Stimulated activated naive CD8-positive, alpha-beta T cell treated with anti-CD3 and anti-CD28 coated beads, Interleukin-15, Interleukin-2, amounts not matched to agents 100 ng/mL and 50 ng/mL, for 24 hours (primary cell): Measurements from ENCODE around the gene LIPC.

ENCODE experiments used
- H3K27ac Mint-ChIP-seq: one replicate; pipeline ENCODE4 v1.8.0; 2021; ENCODE audit warnings: mild to moderate bottlenecking, mixed read lengths
- H3K27me3 Mint-ChIP-seq: one replicate; pipeline ENCODE4 v1.8.0; 2021; ENCODE audit warnings: mixed read lengths
- H3K36me3 Mint-ChIP-seq: one replicate; pipeline ENCODE4 v1.8.0; 2021; ENCODE audit warnings: low read depth, mixed read lengths
- H3K4me1 Mint-ChIP-seq: one replicate; pipeline ENCODE4 v1.8.0; 2021; ENCODE audit warnings: low read depth, mixed read lengths
- H3K4me3 Mint-ChIP-seq: one replicate; pipeline ENCODE4 v1.8.0; 2021; ENCODE audit warnings: mild to moderate bottlenecking, mixed read lengths
- H3K9me3 Mint-ChIP-seq: one replicate; pipeline ENCODE4 v1.8.0; 2021; ENCODE audit warnings: mixed read lengths

The LIPC gene

GRCh38 chr15:58465070-58465469 is 33.3 kb downstream of the LIPC start:
- no peaks in the 10 kb centered on the region for H3K36me3 Mint-ChIP-seq
- H3K27me3 Mint-ChIP-seq = no peaks in the 10 kb centered on the region
- H3K4me3 Mint-ChIP-seq = no peak overlapping the region
- peaks cover 5% of the 10 kb centered on the region for H3K9me3 Mint-ChIP-seq
- H3K4me1 Mint-ChIP-seq = peaks cover 90% of the 10 kb centered on the region
- H3K27ac Mint-ChIP-seq = peak overlapping the region; percentile 89

GRCh38 chr15:58465866-58466517 is 34.2 kb downstream of the LIPC start:
- Mint-ChIP-seq H3K4me1 (peaks cover 86% of the 10 kb centered on the region), H3K27ac (peak overlapping the region; percentile 89), H3K9me3 (peaks cover 5% of the 10 kb centered on the region), H3K27me3 (no peaks in the 10 kb centered on the region), H3K36me3 (no peaks in the 10 kb centered on the region), H3K4me3 (no peak overlapping the region)

GRCh38 chr15:58466566-58466965 is 34.8 kb downstream of the LIPC start:
- Mint-ChIP-seq H3K27me3 (no peaks in the 10 kb centered on the region), H3K4me3 (no peak overlapping the region), H3K9me3 (peaks cover 5% of the 10 kb centered on the region), H3K36me3 (no peaks in the 10 kb centered on the region), H3K27ac (peak overlapping the region; percentile 89), H3K4me1 (peaks cover 85% of the 10 kb centered on the region)

GRCh38 chr15:58467121-58467721 is 35.4 kb downstream of the LIPC start:
- Mint-ChIP-seq H3K27ac (peak overlapping the region; percentile 64), H3K27me3 (no peaks in the 10 kb centered on the region)

GRCh38 chr15:58467722-58468423 is 36.1 kb downstream of the LIPC start:
- Mint-ChIP-seq H3K4me3 (no peak overlapping the region), H3K27me3 (no peaks in the 10 kb centered on the region), H3K27ac (peak overlapping the region; percentile 70), H3K4me1 (peaks cover 82% of the 10 kb centered on the region), H3K36me3 (no peaks in the 10 kb centered on the region), H3K9me3 (peaks cover 5% of the 10 kb centered on the region)

More at GRCh38 chr15:58467121-58467721, 35.4 kb downstream of the LIPC start:
- H3K4me1 Mint-ChIP-seq = peaks cover 83% of the 10 kb centered on the region
- no peaks in the 10 kb centered on the region for H3K36me3 Mint-ChIP-seq
- H3K4me3 Mint-ChIP-seq = no peak overlapping the region
- peaks cover 5% of the 10 kb centered on the region for H3K9me3 Mint-ChIP-seq

- peaks cover 82% of the 10 kb centered on the region for H3K4me1 Mint-ChIP-seq
- no peaks in the 10 kb centered on the region for H3K27me3 Mint-ChIP-seq
- peaks cover 5% of the 10 kb centered on the region for H3K9me3 Mint-ChIP-seq
- no peak overlapping the region for H3K4me3 Mint-ChIP-seq
- no peak overlapping the region for H3K27ac Mint-ChIP-seq
- H3K36me3 Mint-ChIP-seq = no peaks in the 10 kb centered on the region
Measured at GRCh38 chr15:58469432-58470353, 37.9 kb downstream of the LIPC start.

GRCh38 chr15:58471348-58471747 is 39.6 kb downstream of the LIPC start:
- no peaks in the 10 kb centered on the region for H3K9me3 Mint-ChIP-seq
- peaks cover 6% of the 10 kb centered on the region for H3K36me3 Mint-ChIP-seq
- peak overlapping the region; percentile 40 for H3K27ac Mint-ChIP-seq
- peaks cover 82% of the 10 kb centered on the region for H3K4me1 Mint-ChIP-seq
- H3K27me3 Mint-ChIP-seq = no peaks in the 10 kb centered on the region
- peak overlapping the region; percentile 49 for H3K4me3 Mint-ChIP-seq

GRCh38 chr15:58472221-58472620 is 40.4 kb downstream of the LIPC start:
- peaks cover 82% of the 10 kb centered on the region for H3K4me1 Mint-ChIP-seq
- peak overlapping the region; percentile 63 for H3K27ac Mint-ChIP-seq
- no peak overlapping the region for H3K4me3 Mint-ChIP-seq
- H3K27me3 Mint-ChIP-seq = no peaks in the 10 kb centered on the region
- H3K36me3 Mint-ChIP-seq = peaks cover 6% of the 10 kb centered on the region
- H3K9me3 Mint-ChIP-seq = no peaks in the 10 kb centered on the region

GRCh38 chr15:58472821-58473581 is 41.2 kb downstream of the LIPC start:
- H3K4me3 Mint-ChIP-seq = peak overlapping the region; percentile 78

GRCh38 chr15:58473724-58474123 is 41.9 kb downstream of the LIPC start:
- Mint-ChIP-seq H3K27ac (peak overlapping the region; percentile 94), H3K4me3 (peak overlapping the region; percentile 78), H3K27me3 (no peaks in the 10 kb centered on the region), H3K36me3 (peaks cover 6% of the 10 kb centered on the region), H3K4me1 (peaks cover 77% of the 10 kb centered on the region), H3K9me3 (no peaks in the 10 kb centered on the region)

More at GRCh38 chr15:58472821-58473581, 41.2 kb downstream of the LIPC start:
- no peaks in the 10 kb centered on the region for H3K27me3 Mint-ChIP-seq
- no peaks in the 10 kb centered on the region for H3K9me3 Mint-ChIP-seq
- peaks cover 82% of the 10 kb centered on the region for H3K4me1 Mint-ChIP-seq
- peaks cover 6% of the 10 kb centered on the region for H3K36me3 Mint-ChIP-seq
- H3K27ac Mint-ChIP-seq = peak overlapping the region; percentile 94

- Mint-ChIP-seq H3K36me3 (peaks cover 6% of the 10 kb centered on the region), H3K9me3 (no peaks in the 10 kb centered on the region), H3K4me1 (peaks cover 72% of the 10 kb centered on the region), H3K27me3 (no peaks in the 10 kb centered on the region), H3K4me3 (peak overlapping the region; percentile 53), H3K27ac (peak overlapping the region; percentile 94)
Measured at GRCh38 chr15:58474741-58475323, 43.0 kb downstream of the LIPC start.

- Mint-ChIP-seq H3K4me3 (peak overlapping the region; percentile 53), H3K36me3 (peaks cover 6% of the 10 kb centered on the region), H3K4me1 (peaks cover 65% of the 10 kb centered on the region), H3K27ac (peak overlapping the region; percentile 94), H3K9me3 (no peaks in the 10 kb centered on the region), H3K27me3 (no peaks in the 10 kb centered on the region)
Measured at GRCh38 chr15:58475573-58476524, 44.1 kb downstream of the LIPC start.
